GM23338 (cell line): ENCODE measurements around the gene MAP3K5. TPM values are rescaled to one million over a fixed set of nuclear protein-coding genes. Genes with fewer than 3 reads are reported as not detected.

ENCODE experiments used
- ATAC-seq: fragments of 200-7000 bp; cut with Tn5 transposase; 3 replicates; pipeline ENCODE4 v1.9.1; 2020
- DNase-seq: peaks from one replicate; pipeline ENCODE4 v3.0.0-alpha.2; 2015; ENCODE audit warnings: low spot score
- H2AFZ ChIP-seq: fragments of 200-600 bp; sonication (generic); 2 replicates; pipeline ENCODE4 v1.8.0; 2016; ENCODE audit warnings: antibody characterized with exemption, mild to moderate bottlenecking, moderate library complexity
- H3F3A ChIP-seq: fragments of 200-600 bp; sonication (generic); replicated peaks from 2 replicates; pipeline ENCODE4 v1.8.0; 2017; ENCODE audit warnings: antibody characterized with exemption, mixed run types, low read depth
- H3K27ac ChIP-seq: fragments of 200-600 bp; sonication (generic); 2 replicates; pipeline ENCODE4 v1.6.1; 2016; ENCODE audit warnings: low read depth
- H3K27me3 ChIP-seq: fragments of 200-600 bp; sonication (generic); 2 replicates; pipeline ENCODE4 v1.8.0; 2016; ENCODE audit warnings: mild to moderate bottlenecking, mixed run types, moderate library complexity; ENCODE audit not compliant: insufficient read depth
- H3K36me3 ChIP-seq: fragments of 200-600 bp; sonication (generic); 2 replicates; pipeline ENCODE4 v1.8.0; 2016; ENCODE audit warnings: mild to moderate bottlenecking; ENCODE audit not compliant: insufficient read depth
- H3K4me1 ChIP-seq: fragments of 200-600 bp; sonication (generic); 2 replicates; pipeline ENCODE4 v1.8.0; 2016; ENCODE audit warnings: mild to moderate bottlenecking, moderate library complexity; ENCODE audit not compliant: insufficient read depth
- H3K4me2 ChIP-seq: fragments of 200-600 bp; sonication (generic); 2 replicates; pipeline ENCODE4 v1.7.1; 2017; ENCODE audit warnings: mixed run types
- H3K4me3 ChIP-seq: fragments of 200-600 bp; sonication (generic); 2 replicates; pipeline ENCODE4 v1.6.1; 2016; ENCODE audit warnings: mixed run types
- H3K79me2 ChIP-seq: fragments of 200-600 bp; sonication (generic); replicated peaks from 2 replicates; pipeline ENCODE4 v1.8.0; 2017; ENCODE audit warnings: mild to moderate bottlenecking; ENCODE audit not compliant: insufficient read depth
- H3K9me2 ChIP-seq: fragments of 200-600 bp; sonication (generic); 2 replicates; pipeline ENCODE4 v1.8.0; 2017; ENCODE audit not compliant: insufficient read depth
- H4K20me1 ChIP-seq: fragments of 200-600 bp; sonication (generic); replicated peaks from 2 replicates; pipeline ENCODE4 v1.8.0; 2017; ENCODE audit warnings: mild to moderate bottlenecking; ENCODE audit not compliant: insufficient read depth
- H3K27ac Mint-ChIP-seq: 2 replicates; pipeline ENCODE4 v1.8.0; 2020; ENCODE audit warnings: inconsistent platforms, mild to moderate bottlenecking, moderate library complexity, mixed read lengths
- H3K27me3 Mint-ChIP-seq: 3 replicates; pipeline ENCODE4 v1.8.0; 2022; ENCODE audit warnings: low read depth, mild to moderate bottlenecking, moderate library complexity, mixed read lengths, inconsistent platforms; ENCODE audit not compliant: insufficient read depth, poor library complexity
- H3K36me3 Mint-ChIP-seq: 3 replicates; pipeline ENCODE4 v1.8.0; 2021; ENCODE audit warnings: low read depth, mild to moderate bottlenecking, inconsistent platforms, moderate library complexity, mixed read lengths
- H3K4me1 Mint-ChIP-seq: 3 replicates; pipeline ENCODE4 v1.8.0; 2020; ENCODE audit warnings: mild to moderate bottlenecking, inconsistent platforms, mixed read lengths
- H3K4me3 Mint-ChIP-seq: 3 replicates; pipeline ENCODE4 v1.8.0; 2021; ENCODE audit warnings: moderate library complexity, mild to moderate bottlenecking, inconsistent platforms, mixed read lengths
- H3K9me3 Mint-ChIP-seq: 3 replicates; pipeline ENCODE4 v1.8.0; 2020; ENCODE audit warnings: moderate library complexity, mild to moderate bottlenecking, inconsistent platforms, mixed read lengths
- CREB1 ChIP-seq: fragments of 250-450 bp; sonication (Bioruptor Pico); IDR thresholded peaks from 2 replicates; pipeline ENCODE4 v1.5.0; 2020; ENCODE audit warnings: low read depth, mild to moderate bottlenecking, moderate library complexity
- CTCF ChIP-seq, 2 experiments: fragments of 200-600 bp in 1 of 2; sonication (generic) in 1 of 2; conservative IDR thresholded peaks; 2 replicates each; pipeline versions ENCODE4 v1.5.1 to v1.6.1; 2016 to 2017; ENCODE audit warnings: antibody characterized with exemption in 2 of 2, low read depth in 2 of 2, mild to moderate bottlenecking in 2 of 2, moderate library complexity in 1 of 2
- ETS1 ChIP-seq: IDR thresholded peaks from 2 replicates; pipeline ENCODE4 v1.6.1; 2016; ENCODE audit warnings: antibody characterized with exemption
- EZH2 ChIP-seq: fragments of 200-600 bp; sonication (generic); IDR thresholded peaks from one replicate; pipeline ENCODE4 v1.8.0; 2017; ENCODE audit warnings: antibody characterized with exemption, mild to moderate bottlenecking, low read depth; ENCODE audit not compliant: unreplicated experiment
- EZH2phosphoT487 ChIP-seq: fragments of 200-600 bp; sonication (generic); IDR thresholded peaks from one replicate; pipeline ENCODE4 v1.8.1; 2018; ENCODE audit warnings: antibody characterized with exemption; ENCODE audit not compliant: unreplicated experiment
- JUNB ChIP-seq: IDR thresholded peaks from one replicate; pipeline ENCODE4 v1.6.1; 2016; ENCODE audit warnings: antibody characterized with exemption; ENCODE audit not compliant: unreplicated experiment
- NANOG ChIP-seq: IDR thresholded peaks from 2 replicates; pipeline ENCODE4 v1.6.1; 2016; ENCODE audit warnings: antibody characterized with exemption, borderline replicate concordance
- POLR2AphosphoS5 ChIP-seq: IDR thresholded peaks from 2 replicates; pipeline ENCODE4 v1.6.1; 2016; ENCODE audit warnings: antibody characterized with exemption, low read depth
- REST ChIP-seq: IDR thresholded peaks from one replicate; pipeline ENCODE4 v1.6.1; 2018; ENCODE audit warnings: antibody characterized with exemption; ENCODE audit not compliant: unreplicated experiment
- STAT1 ChIP-seq: IDR thresholded peaks from one replicate; pipeline ENCODE4 v1.6.1; 2016; ENCODE audit warnings: antibody characterized with exemption; ENCODE audit not compliant: unreplicated experiment
- ZNF114 ChIP-seq: fragments of 250-450 bp; sonication (Bioruptor Pico); IDR thresholded peaks from 2 replicates; pipeline ENCODE4 v1.5.0; 2020; ENCODE audit warnings: mild to moderate bottlenecking, moderate library complexity
- ZNF331 ChIP-seq: fragments of 250-450 bp; sonication (Bioruptor Pico); IDR thresholded peaks from 2 replicates; pipeline ENCODE4 v1.5.0; 2020; ENCODE audit warnings: low read depth, mild to moderate bottlenecking, moderate library complexity
- ZNF462 ChIP-seq: fragments of 250-450 bp; sonication (Bioruptor Pico); IDR thresholded peaks from 2 replicates; pipeline ENCODE4 v1.5.0; 2020; ENCODE audit warnings: mild to moderate bottlenecking, moderate library complexity
- polyA plus RNA-seq: library from polyadenylated mRNA; unstranded; fragments of >200 nt; fragmentation: Nextera tagmentation; extraction: Ambion mirVana; gene quantifications from 2 replicates; pipeline ENCODE4 v1.2.1, GENCODE V29; 2016
- total RNA-seq: library from RNA; depleted of rRNA; stranded (reverse); fragments of >200 nt; shearing (Covaris generic); gene quantifications from 2 replicates; pipeline ENCODE4 v1.2.3, GENCODE V29; 2014

The MAP3K5 gene
- total and polyA plus RNA-seq, 2 experiments from 2014 or later, result 0.76 to 2.8 TPM

GRCh38 chr6:136750696-136751521 is 41.4 kb downstream of the MAP3K5 start:
- Mint-ChIP-seq H3K4me1 (peaks cover 14% of the 10 kb centered on the region), H3K36me3 (no peaks in the 10 kb centered on the region), H3K27ac (no peak overlapping the region), H3K4me3 (no peak overlapping the region), H3K9me3 (no peaks in the 10 kb centered on the region), H3K27me3 (peaks cover 6% of the 10 kb centered on the region)
- H3K27ac ChIP-seq, result no peak overlapping the region
- no peak for DNase-seq
- no peak overlapping the region for H3K4me2 ChIP-seq
- no peak for ATAC-seq
- H3K36me3 ChIP-seq, result no peaks in the 10 kb centered on the region
- H2AFZ ChIP-seq, result no peak overlapping the region
- H3K27me3 ChIP-seq, result no peaks in the 10 kb centered on the region
- H3K9me2 ChIP-seq, result no peaks in the 10 kb centered on the region
- no peaks in the 10 kb centered on the region for H3F3A ChIP-seq
- no peaks in the 10 kb centered on the region for H4K20me1 ChIP-seq
- H3K4me3 ChIP-seq, result no peak overlapping the region
- H3K79me2 ChIP-seq, result no peaks in the 10 kb centered on the region
- H3K4me1 ChIP-seq, result peaks cover 4% of the 10 kb centered on the region; the same call in 1 of the 2 replicates
- TF ChIP-seq CTCF (conservative IDR thresholded peaks at IDR 0.05; ENCODE audit: low read depth in 2 of 2) (no peak), REST (no peak), NANOG (no peak), ZNF114 (CRISPR knock-in tag) (no peak), EZH2phosphoT487 (no peak), STAT1 (no peak), ETS1 (no peak), EZH2 (no peak), CREB1 (CRISPR knock-in tag) (no peak), ZNF331 (CRISPR knock-in tag) (no peak), POLR2AphosphoS5 (no peak), JUNB (no peak), ZNF462 (CRISPR knock-in tag) (no peak)
